Ishikawa (cell line): ENCODE data around the gene DROSHA.

ENCODE experiments used
- CEBPB ChIP-seq: IDR thresholded peaks from 2 replicates; pipeline ENCODE4 v1.6.1; 2012
- CREB1 ChIP-seq: IDR thresholded peaks from 2 replicates; pipeline ENCODE4 v1.6.1; 2012; ENCODE audit warnings: low read depth
- EGR1 ChIP-seq: IDR thresholded peaks from 2 replicates; pipeline ENCODE4 v1.6.1; 2012
- EP300 ChIP-seq: IDR thresholded peaks from 2 replicates; pipeline ENCODE4 v1.6.1; 2012; ENCODE audit warnings: borderline replicate concordance
- FOXM1 ChIP-seq: IDR thresholded peaks from 2 replicates; pipeline ENCODE4 v1.6.1; 2012; ENCODE audit warnings: low read depth, borderline replicate concordance
- MAX ChIP-seq: IDR thresholded peaks from 2 replicates; pipeline ENCODE4 v1.6.1; 2012
- NFIC ChIP-seq: IDR thresholded peaks from 2 replicates; pipeline ENCODE4 v1.6.1; 2012
- RAD21 ChIP-seq: IDR thresholded peaks from 2 replicates; pipeline ENCODE4 v1.6.1; 2012; ENCODE audit warnings: low read depth
- TAF1 ChIP-seq: IDR thresholded peaks from 2 replicates; pipeline ENCODE4 v1.6.1; 2012; ENCODE audit warnings: low read depth, mild to moderate bottlenecking
- TCF12 ChIP-seq: IDR thresholded peaks from 2 replicates; pipeline ENCODE4 v1.6.1; 2012; ENCODE audit warnings: low read depth
- TEAD4 ChIP-seq: IDR thresholded peaks from 2 replicates; pipeline ENCODE4 v1.6.1; 2012
- USF1 ChIP-seq: IDR thresholded peaks from 2 replicates; pipeline ENCODE4 v1.6.1; 2012
- YY1 ChIP-seq: IDR thresholded peaks from 2 replicates; pipeline ENCODE4 v1.6.1; 2012; ENCODE audit warnings: low read depth
- ZBTB7A ChIP-seq: IDR thresholded peaks from 2 replicates; pipeline ENCODE4 v1.6.1; 2012; ENCODE audit warnings: low read depth
- TF ChIP-seq, protein P1 (sequence below): IDR thresholded peaks from 2 replicates; pipeline ENCODE4 v1.6.1; 2012; ENCODE audit warnings: low read depth, mild to moderate bottlenecking

The DROSHA gene

GRCh38 chr5:31445041-31445600 is 86.8 kb downstream of the DROSHA start:
- TF ChIP-seq CEBPB, result no peak

- TF ChIP-seq ZBTB7A, result no peak
- TF ChIP-seq CEBPB, result no peak
- no peak for TF ChIP-seq TAF1
- TF ChIP-seq USF1, result no peak
- TF ChIP-seq FOXM1, result no peak
- TF ChIP-seq, protein P1, sequence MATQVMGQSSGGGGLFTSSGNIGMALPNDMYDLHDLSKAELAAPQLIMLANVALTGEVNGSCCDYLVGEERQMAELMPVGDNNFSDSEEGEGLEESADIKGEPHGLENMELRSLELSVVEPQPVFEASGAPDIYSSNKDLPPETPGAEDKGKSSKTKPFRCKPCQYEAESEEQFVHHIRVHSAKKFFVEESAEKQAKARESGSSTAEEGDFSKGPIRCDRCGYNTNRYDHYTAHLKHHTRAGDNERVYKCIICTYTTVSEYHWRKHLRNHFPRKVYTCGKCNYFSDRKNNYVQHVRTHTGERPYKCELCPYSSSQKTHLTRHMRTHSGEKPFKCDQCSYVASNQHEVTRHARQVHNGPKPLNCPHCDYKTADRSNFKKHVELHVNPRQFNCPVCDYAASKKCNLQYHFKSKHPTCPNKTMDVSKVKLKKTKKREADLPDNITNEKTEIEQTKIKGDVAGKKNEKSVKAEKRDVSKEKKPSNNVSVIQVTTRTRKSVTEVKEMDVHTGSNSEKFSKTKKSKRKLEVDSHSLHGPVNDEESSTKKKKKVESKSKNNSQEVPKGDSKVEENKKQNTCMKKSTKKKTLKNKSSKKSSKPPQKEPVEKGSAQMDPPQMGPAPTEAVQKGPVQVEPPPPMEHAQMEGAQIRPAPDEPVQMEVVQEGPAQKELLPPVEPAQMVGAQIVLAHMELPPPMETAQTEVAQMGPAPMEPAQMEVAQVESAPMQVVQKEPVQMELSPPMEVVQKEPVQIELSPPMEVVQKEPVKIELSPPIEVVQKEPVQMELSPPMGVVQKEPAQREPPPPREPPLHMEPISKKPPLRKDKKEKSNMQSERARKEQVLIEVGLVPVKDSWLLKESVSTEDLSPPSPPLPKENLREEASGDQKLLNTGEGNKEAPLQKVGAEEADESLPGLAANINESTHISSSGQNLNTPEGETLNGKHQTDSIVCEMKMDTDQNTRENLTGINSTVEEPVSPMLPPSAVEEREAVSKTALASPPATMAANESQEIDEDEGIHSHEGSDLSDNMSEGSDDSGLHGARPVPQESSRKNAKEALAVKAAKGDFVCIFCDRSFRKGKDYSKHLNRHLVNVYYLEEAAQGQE, result no peak
- no peak for TF ChIP-seq MAX
- no peak for TF ChIP-seq YY1
- TF ChIP-seq EP300, result no peak
- TF ChIP-seq RAD21, result no peak
- no peak for TF ChIP-seq TEAD4
- TF ChIP-seq CREB1, result no peak
Observed at GRCh38 chr5:31443572-31443971, 88.3 kb downstream of the DROSHA start.

DNA sequence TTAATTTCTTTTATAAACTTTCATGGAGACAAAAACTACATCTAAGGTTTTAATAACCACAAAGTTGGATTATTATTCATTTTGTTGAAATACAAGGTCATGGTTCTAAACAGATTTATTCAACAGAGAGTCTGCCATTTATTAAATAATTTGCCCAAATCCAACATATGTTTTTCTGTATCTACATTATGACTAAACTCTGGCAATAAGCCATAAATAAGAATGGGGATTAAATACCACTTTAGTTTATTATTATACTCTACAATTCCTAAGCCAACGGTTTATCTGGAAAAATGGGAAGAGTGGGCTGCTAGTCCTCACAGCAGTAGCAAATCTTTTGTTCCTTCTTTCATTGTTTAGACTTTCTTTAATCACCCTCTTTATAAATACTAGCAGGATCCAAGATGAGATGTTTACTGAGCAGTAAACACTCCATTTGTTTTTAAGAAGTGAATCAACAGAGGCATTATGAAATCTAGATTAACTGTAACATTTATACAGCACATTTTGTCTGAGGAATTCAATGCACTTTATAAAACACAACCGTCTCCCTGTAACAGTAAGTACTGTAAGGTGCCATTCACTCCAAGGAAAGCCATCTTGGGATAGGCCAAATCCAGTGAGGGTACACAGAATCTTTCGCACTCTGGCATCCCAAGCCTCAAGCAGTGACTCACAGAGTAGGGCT is 89.7 kb downstream of the DROSHA start:
- TF ChIP-seq MAX (no peak), FOXM1 (no peak), TEAD4 (no peak), USF1 (no peak), YY1 (no peak), RAD21 (no peak), ZBTB7A (no peak), CREB1 (no peak), EP300 (no peak), TAF1 (no peak), NFIC (no peak), EGR1 (no peak)
- TF ChIP-seq, protein P1, result no peak

DNA sequence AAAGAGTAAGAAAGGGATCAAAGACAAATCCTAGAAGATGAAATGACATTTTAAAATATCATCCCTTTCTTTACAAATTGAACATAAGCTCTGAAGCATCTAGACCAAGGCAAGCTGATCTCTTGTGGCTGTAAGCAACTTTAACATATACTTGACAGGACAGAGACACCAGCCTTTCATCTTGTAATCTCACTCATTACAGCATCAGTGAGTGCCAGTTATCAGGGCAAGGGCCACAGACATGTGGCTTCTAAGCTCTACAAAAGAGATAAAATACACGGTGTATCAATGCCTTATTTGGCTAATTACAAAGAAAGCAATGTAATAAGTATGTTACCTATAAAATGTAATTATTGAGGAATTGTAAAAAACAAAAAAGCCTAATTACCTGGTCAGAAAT is 95.0 kb downstream of the DROSHA start:
- no peak for TF ChIP-seq NFIC
- TF ChIP-seq EP300, result no peak

DNA sequence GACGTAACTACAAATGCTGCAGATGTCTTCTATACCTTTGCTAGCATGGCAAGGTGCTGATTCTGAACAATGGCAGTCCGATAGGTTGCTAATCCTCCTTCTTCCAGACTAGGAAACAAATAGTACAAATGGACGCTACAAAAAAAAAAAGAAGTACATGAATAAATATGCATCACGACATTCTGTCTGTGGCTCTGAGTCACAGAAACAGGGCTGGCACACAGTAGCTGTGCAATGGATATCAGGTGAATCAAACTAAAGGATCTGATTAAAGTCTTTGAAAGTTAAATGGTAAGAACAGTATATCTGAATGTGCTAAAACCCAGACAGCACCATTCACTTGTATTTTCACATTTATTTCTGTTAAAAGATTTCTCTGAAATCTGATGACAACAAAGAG is 96.2 kb downstream of the DROSHA start:
- TF ChIP-seq, protein P1, result no peak
- TF ChIP-seq EGR1, result no peak
- TF ChIP-seq TAF1, result no peak
- no peak for TF ChIP-seq RAD21
- TF ChIP-seq MAX, result no peak
- no peak for TF ChIP-seq ZBTB7A
- TF ChIP-seq CREB1, result no peak
- TF ChIP-seq YY1, result no peak
- no peak for TF ChIP-seq TCF12
- TF ChIP-seq TEAD4, result no peak
